ENCODE results near the gene PPP2R2C.

The PPP2R2C gene

GRCh38 chr4:6278801-6279197 lies 193.6 kb downstream of the PPP2R2C start:
- DNase-seq: no peak

GRCh38 chr4:6277935-6278800 lies 194.2 kb downstream of the PPP2R2C start:
- no peak for DNase-seq

GRCh38 chr4:6277139-6277802 lies 195.1 kb downstream of the PPP2R2C start:
- DNase-seq: no peak

DNA sequence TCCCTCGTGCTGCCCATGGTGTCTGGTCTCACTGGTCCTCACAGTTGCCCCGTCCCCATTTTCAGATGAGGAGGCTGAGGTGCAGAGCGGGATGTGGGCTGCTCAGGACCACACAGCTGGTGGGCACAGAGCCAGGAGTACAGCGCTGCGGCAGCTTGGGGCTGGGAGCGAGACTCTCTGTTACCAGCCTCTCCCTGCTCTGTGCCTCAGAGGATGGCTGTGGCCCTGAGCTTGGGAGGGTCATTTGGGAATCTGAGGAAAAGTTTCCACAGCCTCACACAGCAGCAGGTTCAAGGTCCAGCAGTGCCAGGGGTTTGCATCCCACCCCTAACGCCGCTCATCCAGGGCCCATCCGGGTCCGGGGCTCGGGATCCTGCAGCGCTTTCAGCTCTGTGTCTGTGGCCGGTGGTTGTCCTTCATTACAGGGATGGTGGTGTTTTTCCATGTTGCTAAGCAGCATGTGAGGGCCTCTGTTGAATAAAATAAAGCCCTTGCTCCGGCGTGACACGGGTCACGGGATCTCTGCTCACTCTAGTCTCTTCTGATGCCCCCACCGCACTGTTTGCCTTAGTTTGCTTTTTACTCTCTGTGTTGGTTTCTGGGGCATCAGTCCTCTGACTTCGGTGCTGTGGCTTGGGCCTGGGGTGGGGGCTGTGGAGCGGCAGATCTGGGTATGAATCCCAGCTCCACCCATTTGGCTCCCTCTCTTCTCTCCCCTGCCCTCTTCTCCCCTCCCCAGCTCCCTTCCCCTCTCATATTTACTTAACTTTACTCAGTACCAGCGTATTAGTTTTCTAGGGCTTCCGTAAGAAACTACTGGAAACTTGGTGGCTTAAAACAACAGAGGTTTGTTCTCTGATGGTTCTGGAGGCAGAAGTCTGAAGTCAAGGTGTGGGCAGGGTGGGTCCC lies 196.3 kb downstream of the PPP2R2C start:
- DNase-seq: no peak

DNA sequence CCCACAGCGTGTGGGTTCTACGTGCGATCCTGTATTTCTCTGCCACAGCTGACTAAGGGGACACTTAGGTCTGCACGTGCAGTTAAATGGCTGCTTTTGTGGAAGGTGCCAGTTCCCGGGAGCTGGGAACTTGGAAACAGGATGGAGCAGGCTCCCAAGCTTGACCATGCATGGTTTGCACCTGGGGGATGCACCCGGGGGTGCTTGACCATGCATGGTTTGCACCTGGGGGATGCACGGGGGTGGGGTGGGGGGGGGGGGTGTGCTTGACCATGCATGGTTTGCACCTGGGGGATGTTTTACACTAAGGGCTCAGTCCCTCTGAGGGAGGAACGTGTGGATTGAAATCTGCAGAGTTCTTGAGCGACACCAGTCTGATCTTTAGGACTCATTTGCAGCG lies 197.1 kb downstream of the PPP2R2C start:
- no peak for DNase-seq

DNA sequence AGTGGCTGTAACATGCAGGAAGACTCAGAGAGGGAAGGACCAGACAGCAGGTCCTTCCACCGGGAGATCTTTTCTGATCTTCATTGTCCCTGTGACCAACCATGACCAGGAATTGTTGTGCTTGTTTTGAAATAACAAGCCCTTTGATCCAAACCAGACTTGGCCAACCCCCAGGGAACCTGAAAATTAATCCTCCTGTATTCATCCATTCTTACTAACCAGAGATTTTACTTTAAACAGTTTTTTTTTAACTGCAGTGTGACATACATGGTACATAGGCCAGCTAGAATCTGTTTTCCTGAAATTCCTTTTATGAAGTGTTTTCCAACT lies 198.8 kb downstream of the PPP2R2C start:
- no peak for DNase-seq

- peak; percentile 55 for DNase-seq
These were observed 199.4 kb downstream of the PPP2R2C start for GRCh38 chr4:6272863-6273660.

- no peak for DNase-seq
These were observed 200.5 kb downstream of the PPP2R2C start for GRCh38 chr4:6271701-6272465.

GRCh38 chr4:6271206-6271605 lies 201.2 kb downstream of the PPP2R2C start:
- no peak for DNase-seq

- DNase-seq: no peak
These were observed 201.7 kb downstream of the PPP2R2C start for GRCh38 chr4:6270636-6271121.
